ENCODE measurements around the gene FAM163A.

Gene FAM163A

DNA sequence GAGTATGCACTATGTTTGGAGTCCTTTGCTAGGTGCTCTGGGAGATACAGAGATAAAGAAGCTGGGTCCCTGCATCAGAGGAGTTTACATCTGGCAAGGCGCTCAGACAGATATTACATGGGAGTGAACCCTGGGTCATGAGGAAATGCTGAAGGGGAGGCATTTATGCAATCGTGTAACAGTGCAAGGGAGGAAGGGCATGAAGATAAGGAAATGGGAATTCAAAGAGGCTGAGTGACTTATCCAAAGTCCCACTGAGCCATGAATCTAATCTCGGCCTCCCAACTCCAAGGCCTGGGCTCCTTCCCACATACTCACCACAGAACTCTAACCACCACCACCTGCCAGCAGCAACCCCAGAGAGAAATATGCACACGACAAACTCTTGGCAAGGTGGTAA is 51.6 kb downstream of the FAM163A start:
- DNase-seq, result peak; percentile 4

DNA sequence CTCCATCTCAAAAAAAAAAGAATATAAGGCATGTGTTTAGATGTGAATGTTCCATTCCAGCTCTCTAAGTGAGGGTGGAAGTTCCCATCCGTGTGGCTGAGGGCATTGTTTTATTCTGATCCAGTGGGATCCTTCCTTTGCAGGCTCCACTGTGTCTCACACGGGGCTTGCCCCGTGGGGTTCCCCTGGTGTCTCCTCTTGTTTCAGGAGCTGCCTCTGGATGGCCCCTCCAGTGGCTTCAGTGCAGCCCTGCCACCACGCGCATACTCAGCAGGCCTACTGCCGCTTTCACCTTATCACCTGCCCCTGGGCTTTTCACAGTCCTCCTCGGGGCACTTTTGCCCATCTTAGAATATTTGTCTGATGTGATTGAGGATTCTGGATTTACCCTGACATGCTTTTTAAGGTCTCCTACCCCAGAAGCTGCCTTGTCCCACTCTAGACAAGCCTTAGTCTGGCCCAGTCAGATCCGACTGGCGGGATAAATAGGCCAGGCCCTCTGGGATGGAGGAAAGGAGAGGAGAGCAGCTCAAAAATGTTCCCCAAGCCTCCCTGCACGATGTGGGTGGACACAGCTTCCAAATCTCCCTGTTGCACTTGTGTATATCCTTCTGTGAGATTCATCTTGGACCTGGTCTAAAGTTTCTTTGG is 55.2 kb downstream of the FAM163A start:
- DNase-seq, result no peak

DNA sequence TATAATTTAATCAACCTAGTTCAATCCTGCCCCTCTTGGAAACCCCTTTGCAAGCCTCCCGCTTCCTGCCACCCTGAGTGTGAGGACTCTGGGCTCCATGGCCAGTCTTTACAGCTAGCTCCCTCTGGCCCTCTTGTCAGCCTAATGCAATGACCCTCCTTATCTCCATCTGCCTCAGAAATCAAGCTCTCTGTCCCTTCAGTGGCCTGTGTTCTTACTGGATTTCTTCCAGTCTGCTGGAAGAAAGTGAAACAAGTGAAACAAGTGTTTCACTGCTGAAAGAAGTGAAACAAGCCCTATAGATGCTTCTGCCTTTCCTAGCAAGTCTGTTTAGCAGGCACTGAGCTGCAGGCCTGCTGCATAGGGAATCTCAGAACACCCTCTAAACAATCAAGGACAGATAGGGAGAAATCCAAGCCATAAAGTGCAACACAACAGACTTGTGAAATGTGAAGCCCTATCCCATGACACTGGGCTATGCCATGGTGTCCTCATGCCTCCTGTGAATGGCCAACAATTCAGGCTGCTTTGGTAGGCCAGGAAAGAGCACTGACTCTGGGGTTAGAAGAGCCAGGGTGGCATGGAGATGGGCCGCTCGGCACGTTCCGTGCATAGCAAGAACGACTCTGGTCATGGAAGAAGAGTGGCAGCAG is 55.9 kb downstream of the FAM163A start:
- DNase-seq, result no peak

DNA sequence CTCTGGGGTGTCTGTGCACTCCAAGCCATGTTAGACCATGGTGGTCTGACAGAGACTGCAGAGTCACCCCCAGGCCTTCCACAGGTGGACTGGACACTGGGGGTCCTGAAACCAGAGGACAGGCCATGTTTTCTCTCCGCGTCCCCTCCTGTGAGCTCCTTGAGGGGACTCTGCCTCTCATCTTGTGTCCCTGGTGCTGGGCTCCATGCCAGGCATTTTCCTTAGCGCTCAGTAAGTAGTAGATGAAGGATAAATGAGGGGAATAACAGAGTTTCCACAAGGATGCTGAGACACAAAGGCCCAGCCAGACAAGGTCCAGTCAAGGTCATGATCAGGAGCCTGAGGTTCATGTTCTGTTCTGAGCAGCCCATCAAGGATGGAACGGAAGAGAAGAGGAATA is 57.4 kb downstream of the FAM163A start:
- no peak for DNase-seq

DNA sequence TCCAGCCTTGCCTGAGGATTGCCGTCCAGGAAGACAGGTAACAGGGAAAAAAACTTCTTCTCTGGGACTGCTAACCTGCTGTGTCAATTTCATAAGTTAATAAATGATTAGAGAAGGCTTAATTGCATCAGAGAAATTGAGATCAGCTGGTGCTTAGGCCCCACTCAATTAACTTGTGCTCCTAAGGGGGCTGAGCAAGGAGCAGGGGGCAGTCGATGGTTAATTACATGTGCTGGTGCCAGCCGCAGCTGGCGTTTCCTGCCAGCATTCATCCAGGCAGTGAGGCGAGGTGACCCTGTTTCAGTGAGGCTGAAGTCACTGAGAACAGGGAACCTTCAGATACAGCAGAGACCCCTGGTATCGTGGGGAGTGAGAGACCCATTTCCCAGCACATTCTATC is 60.0 kb downstream of the FAM163A start:
- DNase-seq, result peak; percentile 3

DNA sequence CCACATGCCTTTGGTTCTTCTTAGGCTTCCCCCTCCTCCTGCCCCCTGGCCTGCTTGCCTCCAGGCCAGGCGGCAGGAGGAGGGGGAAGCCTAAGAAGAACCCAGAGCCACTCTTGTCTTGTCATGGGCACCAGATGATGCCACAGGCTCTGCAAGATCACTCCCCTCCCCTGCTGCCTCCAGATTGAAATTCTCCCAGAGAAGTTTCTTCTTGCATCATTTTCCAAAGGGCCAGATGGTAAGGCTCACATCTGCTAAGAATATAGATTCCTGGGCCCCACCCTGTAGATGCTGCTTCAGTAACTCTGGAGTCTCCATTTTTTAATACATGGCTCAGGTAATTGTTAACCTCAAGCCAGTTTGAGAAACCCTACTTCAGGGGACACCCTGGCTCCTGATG is 60.8 kb downstream of the FAM163A start:
- peak; percentile 77 for DNase-seq

DNA sequence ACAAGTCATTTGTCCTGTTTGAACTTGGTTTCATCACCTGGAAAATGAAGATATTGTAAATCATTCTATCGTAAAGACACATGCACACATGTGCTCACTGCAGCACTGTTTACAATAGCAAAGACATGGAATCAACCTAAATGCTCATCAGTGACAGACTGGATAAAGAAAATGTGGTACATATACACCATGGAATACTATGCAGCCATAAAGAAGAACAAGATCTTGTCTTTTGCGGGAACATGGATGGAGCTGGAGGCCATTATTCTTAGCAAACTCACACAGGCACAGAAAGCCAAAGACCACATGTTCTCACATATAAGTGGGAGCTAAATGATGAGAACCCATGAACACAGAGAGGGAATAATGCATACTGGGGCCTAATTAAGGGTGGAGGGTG is 61.3 kb downstream of the FAM163A start:
- peak; percentile 44 for DNase-seq

DNA sequence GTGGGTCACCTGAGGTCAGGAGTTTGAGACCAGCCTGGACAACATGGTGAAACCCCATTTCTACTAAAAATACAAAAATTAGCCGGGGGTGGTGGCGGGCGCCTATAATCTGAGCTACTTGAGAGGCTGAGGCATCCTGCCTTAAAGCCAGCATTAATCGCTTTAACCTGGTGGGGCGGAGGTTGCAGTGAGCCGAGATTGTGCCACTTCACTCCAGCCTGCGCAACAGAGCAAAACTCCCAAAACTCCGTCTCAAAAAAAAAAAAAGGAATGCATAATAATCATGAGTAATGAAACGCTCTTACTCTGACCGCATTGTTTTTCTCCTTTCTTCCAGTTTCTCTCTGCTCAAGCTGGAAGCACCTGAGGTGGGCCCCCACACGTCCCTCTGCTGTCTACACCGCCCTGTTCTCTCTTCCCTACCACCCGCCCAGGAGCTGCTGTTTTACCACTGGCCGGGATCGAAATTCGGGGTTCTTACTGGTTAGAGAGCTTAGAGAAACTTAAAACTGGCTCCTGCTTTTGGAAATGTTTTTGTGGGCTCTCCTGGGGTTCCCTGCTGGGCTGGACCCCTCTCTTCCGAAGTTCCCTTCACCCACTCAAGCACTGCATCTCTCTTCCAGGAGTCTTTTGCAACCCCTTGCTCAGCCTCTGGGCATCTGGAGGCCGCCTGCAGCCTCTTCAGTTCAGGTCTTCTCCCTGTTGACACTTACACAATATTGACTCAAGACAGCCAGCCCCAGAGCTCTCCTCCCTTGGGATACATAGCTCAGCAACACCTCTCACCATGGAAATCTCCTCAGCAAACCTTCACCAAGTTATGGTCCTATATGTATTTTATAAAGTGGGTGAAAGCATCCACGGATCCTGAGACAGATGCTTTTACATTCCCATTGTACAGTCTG is 62.5 kb downstream of the FAM163A start:
- DNase-seq, result no peak

DNA sequence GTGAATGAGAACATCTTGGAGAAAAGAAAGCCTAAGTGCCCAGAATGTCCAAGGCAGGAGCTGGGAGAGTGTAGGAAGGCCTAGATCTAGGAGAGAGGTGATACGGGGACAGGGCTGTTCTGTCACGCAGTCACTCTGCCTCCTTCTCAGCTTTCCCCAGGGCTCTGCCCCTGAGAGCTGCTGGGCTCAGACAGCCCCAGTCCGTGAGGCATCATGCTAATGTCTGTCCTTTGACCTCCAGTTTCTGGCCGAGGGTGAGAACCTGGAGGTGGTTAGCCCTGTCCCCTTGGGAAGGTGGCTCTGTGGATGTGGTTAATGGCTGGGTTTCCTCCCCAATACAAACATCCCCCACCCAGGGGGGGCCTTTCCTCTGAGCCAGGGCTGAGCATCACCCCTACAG is 63.2 kb downstream of the FAM163A start:
- DNase-seq, result no peak

DNA sequence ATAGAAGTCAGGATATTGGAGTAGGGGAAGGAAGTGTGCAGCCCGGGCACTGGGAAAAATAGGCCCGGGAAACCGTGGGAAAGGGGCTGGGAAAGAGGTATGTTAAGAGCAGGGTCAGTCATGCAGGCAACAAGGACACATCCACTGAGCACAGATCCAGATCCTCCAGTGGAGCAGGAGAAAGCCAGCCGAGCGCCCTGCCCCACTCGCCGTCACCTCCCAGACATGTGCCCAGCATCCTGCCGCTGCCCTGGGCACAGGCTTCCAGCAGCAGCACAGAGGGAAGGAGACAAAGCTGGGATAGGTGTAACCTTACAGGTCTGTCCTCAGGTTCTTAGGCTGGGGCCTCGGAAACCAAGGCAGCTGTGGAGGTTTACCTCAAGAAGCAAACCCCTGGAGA is 64.2 kb downstream of the FAM163A start:
- no peak for DNase-seq

DNA sequence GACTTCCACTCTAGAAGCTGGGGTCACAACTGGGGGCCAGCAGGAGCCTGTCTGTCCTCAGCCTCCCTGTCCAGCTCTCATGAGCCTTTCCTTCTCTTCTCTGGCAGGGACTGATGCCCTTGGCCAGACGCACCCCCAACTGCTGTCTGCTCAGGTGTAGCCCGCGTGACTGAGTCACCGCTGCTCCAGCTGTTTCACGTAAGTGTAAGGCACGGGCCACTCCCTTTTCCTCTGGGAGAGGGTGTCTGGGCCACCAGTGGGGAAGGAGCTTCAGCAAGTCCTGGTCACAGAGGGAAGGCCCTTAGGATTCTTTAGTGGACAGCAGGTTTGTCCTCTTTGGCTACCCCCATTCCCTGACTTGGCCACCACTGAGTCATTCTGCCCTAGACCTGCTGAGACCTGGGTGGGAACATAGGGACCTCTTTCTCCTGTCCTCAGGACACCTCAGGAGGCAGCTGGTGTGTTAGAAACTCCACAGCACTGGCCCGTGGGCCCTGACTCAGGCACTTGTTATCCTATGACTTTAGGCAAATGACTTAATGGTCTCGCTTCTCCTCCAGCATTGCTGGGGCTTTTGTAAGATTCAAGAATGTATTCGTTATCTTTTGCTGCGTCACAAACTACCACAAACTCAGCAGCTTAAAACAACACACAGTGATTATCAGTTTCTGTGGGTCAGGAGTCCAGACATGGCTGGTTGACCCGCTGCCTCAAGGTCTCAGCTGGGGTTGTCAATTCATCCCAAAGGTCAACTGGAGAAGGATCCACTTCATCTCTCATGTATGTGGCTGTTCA is 64.8 kb downstream of the FAM163A start:
- no peak for DNase-seq

DNA sequence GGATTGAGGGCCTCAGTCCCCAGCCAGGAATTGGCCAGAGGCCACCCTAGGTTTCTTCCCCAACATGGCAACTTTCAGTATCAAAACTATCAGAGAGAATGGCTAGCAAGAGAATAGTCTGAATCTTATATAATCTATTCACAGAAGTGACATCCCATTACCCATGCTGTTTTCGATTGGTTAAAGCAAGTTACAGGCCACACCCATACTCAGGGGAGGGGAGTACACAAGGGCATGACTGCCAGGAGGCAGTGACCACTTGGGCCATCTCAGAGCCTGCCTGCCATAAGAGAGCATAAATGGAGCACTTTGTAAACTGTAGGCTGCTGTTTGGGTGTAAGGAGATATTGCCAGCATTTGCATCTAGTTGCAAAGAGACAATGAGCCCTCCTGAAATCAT is 65.4 kb downstream of the FAM163A start:
- DNase-seq, result no peak

DNA sequence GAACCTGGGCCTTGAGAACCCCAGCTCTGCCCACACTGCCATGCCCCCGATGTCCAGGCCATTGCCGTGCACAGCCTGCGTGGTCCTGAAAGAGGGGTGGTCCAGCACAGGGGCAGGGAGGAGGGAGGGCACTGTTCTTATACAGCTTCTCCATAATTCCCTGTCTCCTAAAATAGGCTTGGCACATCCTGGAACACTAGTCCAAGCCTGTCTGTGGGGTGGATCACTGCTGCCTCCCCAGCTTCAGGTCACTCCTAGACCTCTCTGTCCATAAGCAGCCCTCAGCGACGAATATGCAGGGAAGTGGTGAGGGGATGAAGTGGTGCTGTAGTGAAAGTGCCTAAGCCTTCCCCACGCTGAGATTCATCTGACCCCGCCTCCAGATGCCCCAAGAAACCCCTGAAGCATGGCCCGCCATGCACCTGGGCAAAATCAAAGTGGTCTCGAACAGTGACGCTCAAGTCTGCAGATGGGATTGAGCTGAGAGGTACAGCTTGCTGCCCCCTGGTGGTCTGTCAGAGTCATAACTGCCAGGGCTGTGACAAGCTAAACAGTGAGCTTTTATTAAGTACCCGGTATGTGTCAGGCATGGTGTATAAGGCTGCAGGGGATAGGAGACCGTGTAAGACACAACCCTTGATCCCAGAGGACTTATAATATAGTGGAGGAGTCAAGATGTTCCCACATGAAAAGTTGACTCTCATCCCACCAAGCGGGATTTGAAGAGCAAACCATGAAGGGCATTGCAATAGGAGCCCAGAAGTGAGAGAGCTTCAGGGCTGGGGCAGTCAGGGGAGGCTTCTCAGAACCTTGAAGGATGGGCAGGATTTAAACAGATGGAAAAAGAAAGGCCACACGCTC is 66.6 kb downstream of the FAM163A start:
- peak; percentile 74 for DNase-seq

DNA sequence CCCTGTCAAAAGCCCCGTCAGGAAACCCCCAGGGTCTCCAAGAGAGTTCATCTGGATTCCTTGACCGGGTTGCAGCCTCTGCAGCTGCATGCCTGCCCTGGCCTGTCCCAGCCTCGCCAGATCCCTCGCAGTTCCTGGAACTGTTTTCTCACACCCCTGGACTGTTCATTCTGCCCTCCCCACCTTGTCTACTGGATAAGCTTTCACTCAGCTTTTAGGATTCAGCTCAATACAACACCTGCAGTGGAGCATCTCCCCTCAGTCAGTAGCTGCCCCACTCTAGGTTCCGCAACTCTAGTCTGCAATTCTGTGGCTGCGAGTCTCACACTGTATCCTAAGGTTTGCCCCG is 67.2 kb downstream of the FAM163A start:
- no peak for DNase-seq

DNA sequence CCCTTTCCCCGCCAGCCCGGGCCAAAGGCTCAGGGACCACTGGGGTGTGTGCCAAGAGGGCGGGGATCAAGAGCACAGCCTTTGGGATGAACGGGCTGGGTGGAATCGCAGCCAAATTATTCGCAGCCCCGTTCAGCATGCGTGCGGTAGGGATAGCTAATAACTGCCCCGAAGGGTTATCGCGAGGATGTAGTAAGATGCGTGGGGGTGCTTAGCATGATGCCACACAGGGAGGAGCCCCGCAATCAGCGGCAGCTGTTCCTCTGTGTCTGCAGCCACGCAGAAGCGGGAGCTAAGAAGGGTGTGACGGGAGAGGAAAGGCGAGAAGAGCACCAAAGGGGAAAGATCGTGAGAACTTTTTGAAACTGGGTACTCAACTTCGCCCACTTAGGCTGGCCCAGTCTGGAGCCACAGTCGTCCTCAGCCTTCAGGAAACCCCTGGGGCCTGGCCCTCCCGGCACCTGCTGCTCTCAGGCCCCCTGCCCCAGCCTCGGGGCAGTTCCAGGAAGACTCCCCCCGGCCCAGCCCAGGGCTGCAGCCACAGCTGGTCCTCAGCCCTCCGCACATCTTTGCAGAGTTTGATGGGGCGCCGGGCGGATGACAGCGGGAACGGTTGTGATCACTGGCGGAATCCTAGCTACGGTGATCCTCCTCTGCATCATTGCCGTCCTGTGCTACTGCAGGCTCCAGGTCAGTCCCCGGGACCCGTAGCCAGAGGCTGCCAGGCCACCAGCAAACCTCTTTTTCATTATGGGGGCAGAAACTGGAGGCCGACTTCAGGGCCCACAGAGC is 69.6 kb downstream of the FAM163A start:
- DNase-seq, result no peak

DNA sequence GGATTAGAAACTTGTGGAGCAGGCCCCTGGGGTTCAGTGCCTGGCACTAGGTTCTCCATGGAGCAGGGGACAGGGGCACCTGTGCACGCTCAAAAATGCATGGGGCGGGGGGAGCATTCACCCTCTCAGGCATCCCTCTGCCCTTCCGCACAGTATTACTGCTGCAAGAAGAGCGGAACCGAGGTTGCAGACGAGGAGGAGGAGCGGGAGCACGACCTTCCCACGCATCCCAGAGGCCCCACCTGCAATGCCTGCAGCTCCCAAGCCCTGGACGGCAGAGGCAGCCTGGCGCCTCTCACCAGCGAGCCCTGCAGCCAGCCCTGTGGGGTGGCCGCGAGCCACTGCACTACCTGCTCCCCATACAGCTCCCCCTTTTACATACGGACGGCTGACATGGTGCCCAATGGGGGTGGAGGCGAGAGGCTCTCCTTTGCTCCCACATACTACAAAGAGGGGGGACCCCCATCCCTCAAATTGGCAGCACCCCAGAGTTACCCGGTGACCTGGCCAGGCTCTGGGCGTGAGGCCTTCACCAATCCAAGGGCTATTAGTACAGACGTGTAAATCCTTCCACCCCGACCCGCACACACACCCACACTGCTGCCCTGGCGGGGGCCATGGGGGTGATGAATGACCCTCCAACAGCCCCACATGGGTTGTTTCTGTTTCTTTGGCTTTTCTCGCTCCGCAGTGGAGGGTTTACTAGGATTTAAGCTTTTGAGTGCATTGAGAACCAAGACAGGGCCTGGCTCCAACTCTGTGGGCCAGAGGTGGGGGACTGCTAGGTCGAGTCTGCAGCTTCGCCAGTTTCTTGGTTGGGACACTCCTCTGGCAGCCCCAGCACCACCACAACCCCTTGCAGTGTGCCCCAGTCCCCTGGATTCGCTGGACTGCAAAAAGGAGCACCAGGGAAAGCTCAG is 70.8 kb downstream of the FAM163A start:
- DNase-seq, result no peak

DNA sequence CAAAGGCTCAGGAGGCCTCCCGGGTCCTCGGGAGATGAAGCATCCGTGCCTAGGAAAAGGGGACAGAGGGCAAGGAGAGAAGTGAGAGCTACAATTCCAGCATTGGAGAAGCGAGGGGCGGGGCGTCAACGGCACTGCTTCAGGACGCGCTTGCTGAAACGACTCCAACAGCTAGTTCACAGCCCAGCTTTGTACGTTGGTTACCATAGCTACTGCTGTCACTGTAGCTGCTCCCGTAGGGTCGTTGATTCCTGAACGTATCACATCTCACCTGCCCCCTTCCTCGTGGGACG is 71.4 kb downstream of the FAM163A start:
- DNase-seq, result no peak

DNA sequence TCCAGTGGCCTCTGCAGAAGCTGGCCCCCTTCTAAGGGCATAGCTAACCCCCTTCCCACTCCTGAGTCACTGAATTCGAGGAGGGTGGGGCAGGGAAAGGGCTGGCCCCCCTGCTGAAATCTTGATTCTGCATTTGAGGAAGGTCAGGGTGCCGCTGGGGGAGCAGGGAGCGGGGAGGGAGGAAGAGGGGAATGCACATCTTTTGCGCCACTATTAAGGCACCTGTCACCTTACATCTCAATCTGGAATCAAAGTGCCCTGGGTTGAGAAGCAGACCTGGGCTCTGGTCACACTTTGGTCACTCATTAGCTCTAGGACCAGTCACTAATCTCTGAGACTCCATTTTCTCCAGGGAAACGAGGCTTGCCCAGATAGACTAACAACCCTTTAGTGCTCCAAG is 72.5 kb downstream of the FAM163A start:
- no peak for DNase-seq

DNA sequence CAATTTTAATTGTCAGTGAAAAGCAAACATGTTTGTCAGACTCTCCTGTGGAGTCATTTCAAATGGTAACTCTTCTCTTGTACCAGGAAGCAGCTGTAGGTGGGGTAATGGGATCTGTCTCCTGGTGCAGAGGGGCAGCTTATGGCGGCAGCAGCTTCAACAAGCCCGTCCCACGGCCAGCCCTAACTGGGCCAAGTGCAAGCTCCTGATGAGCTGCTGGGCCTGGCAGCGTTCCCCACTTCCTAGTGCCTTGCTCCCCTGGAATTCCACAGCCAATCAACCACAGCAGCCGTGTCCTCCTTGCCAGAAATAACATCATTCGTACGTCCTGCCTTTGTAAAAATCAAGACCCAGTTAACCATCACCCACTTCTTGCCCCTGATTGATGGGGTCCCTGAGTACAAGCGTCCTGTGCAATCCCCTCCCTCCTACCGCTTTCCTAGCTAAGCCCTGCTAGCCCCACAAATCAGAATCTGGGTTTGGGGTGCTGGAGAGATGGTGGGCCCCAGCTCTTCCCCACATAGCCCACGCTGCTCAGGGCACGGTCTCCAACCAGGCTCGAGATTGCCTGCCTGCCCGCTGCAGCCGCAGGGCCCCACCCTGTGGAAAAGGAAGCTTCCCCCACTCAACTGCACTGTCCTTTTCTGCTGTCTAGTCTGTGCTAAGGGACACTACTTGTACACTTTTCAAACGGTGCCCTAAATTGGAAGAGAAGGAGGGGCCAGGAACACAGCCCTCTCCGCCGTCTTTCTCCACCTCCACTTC is 73.3 kb downstream of the FAM163A start:
- DNase-seq, result peak; percentile 10

DNA sequence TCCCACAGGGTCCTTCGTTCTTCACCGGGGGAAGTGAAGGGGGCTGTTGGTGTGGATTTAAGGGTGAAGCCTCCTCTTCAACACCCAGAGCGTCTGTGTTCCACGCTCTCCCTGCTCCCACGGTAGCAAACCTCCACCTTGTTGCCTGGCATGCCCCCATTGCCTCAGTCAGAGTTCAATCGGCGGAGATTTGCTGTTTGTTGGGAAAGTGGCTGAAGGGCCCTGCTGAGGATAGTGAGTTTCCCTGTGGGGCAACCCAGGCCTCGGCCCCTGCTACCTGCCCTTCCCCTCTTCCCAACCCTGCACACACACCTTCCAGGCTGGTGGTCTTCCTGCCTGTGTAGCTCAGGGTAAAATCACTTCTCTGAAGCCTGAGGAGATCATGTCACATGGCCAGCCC is 74.0 kb downstream of the FAM163A start:
- no peak for DNase-seq
